DND-41 (cell line): ENCODE results near the gene VIT.

ENCODE experiments used
- ATAC-seq: fragments of 200-7000 bp; cut with Tn5 transposase; 3 replicates; pipeline ENCODE4 v1.9.1; 2021; ENCODE audit warnings: low read depth; ENCODE audit not compliant: insufficient read depth
- DNase-seq: peaks from one replicate; pipeline ENCODE4 v3.0.0-alpha.2; 2020
- H2AFZ ChIP-seq: 2 replicates; pipeline ENCODE4 v1.6.0; 2012; ENCODE audit warnings: low read depth, low read length
- H3K27ac ChIP-seq: 2 replicates; pipeline ENCODE4 v1.5.1; 2012; ENCODE audit warnings: low read length, inconsistent platforms
- H3K27me3 ChIP-seq: fragments of 200-600 bp; sonication (generic); 2 replicates; pipeline ENCODE4 v1.6.0; 2012; ENCODE audit warnings: low read length, mild to moderate bottlenecking, inconsistent platforms; ENCODE audit not compliant: insufficient read depth, poor library complexity
- H3K36me3 ChIP-seq: 2 replicates; pipeline ENCODE4 v1.5.1; 2012; ENCODE audit warnings: low read length, inconsistent platforms; ENCODE audit not compliant: insufficient read depth
- H3K4me1 ChIP-seq: 2 replicates; pipeline ENCODE4 v1.5.1; 2012; ENCODE audit warnings: mild to moderate bottlenecking, low read length; ENCODE audit not compliant: insufficient read depth
- H3K4me2 ChIP-seq: 2 replicates; pipeline ENCODE4 v1.6.0; 2012; ENCODE audit warnings: mild to moderate bottlenecking, moderate library complexity, low read length, inconsistent platforms; ENCODE audit not compliant: insufficient read depth
- H3K4me3 ChIP-seq, 2 experiments: fragments of 200-600 bp in 1 of 2; shearing (Covaris generic) in 1 of 2; 2 replicates each; pipeline ENCODE4 v1.5.1; 2012 to 2016; ENCODE audit warnings: inconsistent platforms in 2 of 2, low read length in 2 of 2, mild to moderate bottlenecking in 2 of 2, low read depth in 1 of 2, moderate library complexity in 1 of 2
- H3K79me2 ChIP-seq: 2 replicates; pipeline ENCODE4 v1.6.0; 2012; ENCODE audit warnings: low read length, inconsistent platforms; ENCODE audit not compliant: insufficient read depth
- H3K9ac ChIP-seq: 2 replicates; pipeline ENCODE4 v1.6.0; 2012; ENCODE audit warnings: low read depth, mild to moderate bottlenecking, inconsistent platforms, low read length, moderate library complexity
- H3K9me3 ChIP-seq: 2 replicates; pipeline ENCODE4 v1.5.1; 2012; ENCODE audit warnings: low read length, moderate library complexity, mild to moderate bottlenecking, inconsistent platforms; ENCODE audit not compliant: insufficient read depth, severe bottlenecking
- H4K20me1 ChIP-seq: 2 replicates; pipeline ENCODE4 v1.6.0; 2012; ENCODE audit warnings: low read length; ENCODE audit not compliant: insufficient read depth
- EZH2 ChIP-seq: IDR thresholded peaks from 3 replicates; pipeline ENCODE4 v1.6.1; 2012; ENCODE audit warnings: borderline replicate concordance, low read depth, mild to moderate bottlenecking, moderate library complexity, low read length, inconsistent platforms; ENCODE audit not compliant: severe bottlenecking
- TF ChIP-seq, protein P1 (sequence below): IDR thresholded peaks from 2 replicates; pipeline ENCODE4 v1.5.1; 2012; ENCODE audit warnings: borderline replicate concordance, low read length, moderate library complexity, mild to moderate bottlenecking; ENCODE audit not compliant: poor library complexity, severe bottlenecking; ENCODE audit errors: extremely low read depth

Gene VIT

DNA sequence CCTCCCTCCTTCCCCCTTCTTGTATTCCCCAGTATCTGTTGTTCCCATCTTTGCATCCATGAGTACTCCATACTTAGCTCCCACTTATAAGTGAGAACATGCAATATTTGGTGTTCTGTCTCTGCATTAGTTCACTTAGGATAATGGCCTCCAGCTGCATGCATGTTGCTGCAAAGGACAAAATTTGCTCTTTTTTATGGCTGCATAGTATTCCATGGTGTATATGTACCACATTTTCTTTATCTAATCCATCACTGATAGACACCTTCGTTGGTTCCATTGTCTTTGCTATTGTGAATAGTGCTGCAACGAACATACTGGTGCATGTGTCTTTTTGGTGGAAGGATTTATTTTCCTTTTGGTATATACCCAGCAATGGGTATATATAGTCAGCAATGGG is 47.4 kb downstream of the VIT start:
- Histone ChIP-seq H3K9ac (no peak overlapping the region), H3K27ac (no peak overlapping the region), H3K79me2 (no peaks in the 10 kb centered on the region), H3K4me3 (no peak overlapping the region), H3K9me3 (no peaks in the 10 kb centered on the region), H2AFZ (no peak overlapping the region), H3K27me3 (peaks cover 26% of the 10 kb centered on the region), H4K20me1 (no peaks in the 10 kb centered on the region), H3K4me1 (peaks cover 4% of the 10 kb centered on the region; the same call in 1 of the 2 replicates), H3K4me2 (no peak overlapping the region), H3K36me3 (no peaks in the 10 kb centered on the region)
- no peak for ATAC-seq
- DNase-seq, result no peak
- TF ChIP-seq, protein P1, sequence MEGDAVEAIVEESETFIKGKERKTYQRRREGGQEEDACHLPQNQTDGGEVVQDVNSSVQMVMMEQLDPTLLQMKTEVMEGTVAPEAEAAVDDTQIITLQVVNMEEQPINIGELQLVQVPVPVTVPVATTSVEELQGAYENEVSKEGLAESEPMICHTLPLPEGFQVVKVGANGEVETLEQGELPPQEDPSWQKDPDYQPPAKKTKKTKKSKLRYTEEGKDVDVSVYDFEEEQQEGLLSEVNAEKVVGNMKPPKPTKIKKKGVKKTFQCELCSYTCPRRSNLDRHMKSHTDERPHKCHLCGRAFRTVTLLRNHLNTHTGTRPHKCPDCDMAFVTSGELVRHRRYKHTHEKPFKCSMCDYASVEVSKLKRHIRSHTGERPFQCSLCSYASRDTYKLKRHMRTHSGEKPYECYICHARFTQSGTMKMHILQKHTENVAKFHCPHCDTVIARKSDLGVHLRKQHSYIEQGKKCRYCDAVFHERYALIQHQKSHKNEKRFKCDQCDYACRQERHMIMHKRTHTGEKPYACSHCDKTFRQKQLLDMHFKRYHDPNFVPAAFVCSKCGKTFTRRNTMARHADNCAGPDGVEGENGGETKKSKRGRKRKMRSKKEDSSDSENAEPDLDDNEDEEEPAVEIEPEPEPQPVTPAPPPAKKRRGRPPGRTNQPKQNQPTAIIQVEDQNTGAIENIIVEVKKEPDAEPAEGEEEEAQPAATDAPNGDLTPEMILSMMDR, result no peak
- TF ChIP-seq EZH2, result no peak

DNA sequence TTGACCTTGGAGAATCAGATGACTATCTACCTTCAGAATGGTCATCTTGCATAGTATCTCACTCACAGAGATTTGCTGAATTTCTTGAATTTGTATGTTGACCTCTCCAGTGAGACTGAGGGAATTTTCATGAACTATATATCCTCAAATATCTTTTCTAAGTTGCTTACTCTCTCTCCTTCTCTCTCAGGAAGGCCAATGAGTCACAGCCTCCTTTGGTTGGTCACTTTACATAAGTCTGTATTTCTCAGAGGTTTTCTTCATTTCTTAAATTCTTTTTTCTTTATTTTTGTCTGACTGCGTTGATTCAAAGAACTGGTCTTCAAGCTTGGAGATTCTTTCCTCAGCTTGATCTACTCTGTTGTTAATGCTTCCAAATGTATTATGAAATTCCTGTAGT is 51.7 kb downstream of the VIT start:
- H2AFZ ChIP-seq, result no peak overlapping the region
- no peaks in the 10 kb centered on the region for H3K9me3 ChIP-seq
- H3K36me3 ChIP-seq, result no peaks in the 10 kb centered on the region
- TF ChIP-seq, protein P1, result no peak
- TF ChIP-seq EZH2, result no peak
- no peak overlapping the region for H3K9ac ChIP-seq
- H3K4me1 ChIP-seq, result no peaks in the 10 kb centered on the region
- H3K27ac ChIP-seq, result no peak overlapping the region
- H3K27me3 ChIP-seq, result peaks cover 2% of the 10 kb centered on the region
- DNase-seq (no peak), ATAC-seq (no peak)
- no peak overlapping the region for H3K4me3 ChIP-seq
- H4K20me1 ChIP-seq, result no peaks in the 10 kb centered on the region
- H3K79me2 ChIP-seq, result no peaks in the 10 kb centered on the region
- H3K4me2 ChIP-seq, result no peak overlapping the region

DNA sequence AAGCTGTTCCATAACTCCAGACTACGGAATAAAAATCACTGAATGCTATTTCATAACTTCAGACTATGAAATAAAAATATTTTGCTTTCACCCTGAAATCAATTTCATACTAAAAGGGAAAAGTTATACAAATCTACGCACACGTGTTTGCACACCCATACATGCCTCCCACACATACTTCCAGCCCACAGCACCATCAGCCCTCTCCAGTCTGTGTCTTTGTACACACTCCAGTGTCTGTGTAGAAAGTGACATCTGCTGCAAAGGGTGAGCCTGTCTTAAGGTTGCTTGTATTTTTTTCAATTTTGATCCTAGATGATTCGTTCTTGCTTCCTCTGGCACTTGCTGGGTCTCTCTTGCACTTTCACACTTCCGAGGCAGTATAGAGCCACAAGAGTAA is 53.6 kb downstream of the VIT start:
- no peak overlapping the region for H3K4me2 ChIP-seq
- DNase-seq (no peak), ATAC-seq (no peak)
- no peak overlapping the region for H3K9ac ChIP-seq
- H4K20me1 ChIP-seq, result no peaks in the 10 kb centered on the region
- no peak overlapping the region for H3K27ac ChIP-seq
- peaks cover 5% of the 10 kb centered on the region for H3K27me3 ChIP-seq
- H3K79me2 ChIP-seq, result no peaks in the 10 kb centered on the region
- no peaks in the 10 kb centered on the region for H3K4me1 ChIP-seq
- no peak overlapping the region for H3K4me3 ChIP-seq
- H3K36me3 ChIP-seq, result no peaks in the 10 kb centered on the region
- H3K9me3 ChIP-seq, result no peaks in the 10 kb centered on the region
- no peak overlapping the region for H2AFZ ChIP-seq
- TF ChIP-seq, protein P1, result no peak
- no peak for TF ChIP-seq EZH2

DNA sequence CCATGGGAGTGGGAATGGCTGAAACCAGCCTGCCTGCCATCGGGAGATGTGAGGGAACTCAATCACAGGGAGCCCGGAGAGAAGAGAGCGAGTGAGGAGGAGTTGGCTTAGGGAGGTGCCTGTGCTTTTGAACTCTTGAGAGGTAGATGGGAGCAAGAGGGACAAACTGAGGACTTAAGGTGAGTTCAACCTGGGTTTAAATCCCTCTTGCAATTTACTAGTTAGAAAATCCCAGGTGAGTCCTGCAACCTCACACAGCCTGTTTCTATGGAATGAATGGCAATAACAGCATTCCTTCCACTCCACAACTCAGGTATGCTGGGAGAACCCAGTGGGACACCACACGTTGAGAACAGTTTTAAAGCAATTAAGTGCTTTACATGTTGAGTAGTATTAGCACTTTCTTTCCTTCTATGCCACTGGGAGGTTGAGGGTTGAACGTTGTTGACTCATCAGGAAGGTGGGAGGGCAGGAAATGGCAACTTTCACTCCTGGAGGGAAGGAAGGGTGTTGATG is 57.3 kb downstream of the VIT start:
- Histone ChIP-seq H3K9me3 (no peaks in the 10 kb centered on the region), H3K4me2 (no peak overlapping the region), H3K4me3 (no peak overlapping the region), H3K4me1 (no peaks in the 10 kb centered on the region), H3K9ac (no peak overlapping the region), H3K79me2 (no peaks in the 10 kb centered on the region), H3K27ac (no peak overlapping the region), H2AFZ (no peak overlapping the region), H3K36me3 (no peaks in the 10 kb centered on the region), H4K20me1 (no peaks in the 10 kb centered on the region), H3K27me3 (peaks cover 3% of the 10 kb centered on the region)
- DNase-seq, result no peak
- no peak for TF ChIP-seq EZH2
- TF ChIP-seq, protein P1, result no peak
- no peak for ATAC-seq
